Activated CD4-positive, CD25-positive, alpha-beta regulatory T cell (primary cell): ENCODE measurements around the gene EPHB1.

Experiments used
- DNase-seq, 4 experiments: peaks; one replicate each; lab custom pipeline; 2025; lab: John Stamatoyannopoulos, UW

Gene EPHB1

GRCh38 chr3:134911586-134912548, 116.8 kb downstream of the EPHB1 start:
- no peak for DNase-seq

DNA sequence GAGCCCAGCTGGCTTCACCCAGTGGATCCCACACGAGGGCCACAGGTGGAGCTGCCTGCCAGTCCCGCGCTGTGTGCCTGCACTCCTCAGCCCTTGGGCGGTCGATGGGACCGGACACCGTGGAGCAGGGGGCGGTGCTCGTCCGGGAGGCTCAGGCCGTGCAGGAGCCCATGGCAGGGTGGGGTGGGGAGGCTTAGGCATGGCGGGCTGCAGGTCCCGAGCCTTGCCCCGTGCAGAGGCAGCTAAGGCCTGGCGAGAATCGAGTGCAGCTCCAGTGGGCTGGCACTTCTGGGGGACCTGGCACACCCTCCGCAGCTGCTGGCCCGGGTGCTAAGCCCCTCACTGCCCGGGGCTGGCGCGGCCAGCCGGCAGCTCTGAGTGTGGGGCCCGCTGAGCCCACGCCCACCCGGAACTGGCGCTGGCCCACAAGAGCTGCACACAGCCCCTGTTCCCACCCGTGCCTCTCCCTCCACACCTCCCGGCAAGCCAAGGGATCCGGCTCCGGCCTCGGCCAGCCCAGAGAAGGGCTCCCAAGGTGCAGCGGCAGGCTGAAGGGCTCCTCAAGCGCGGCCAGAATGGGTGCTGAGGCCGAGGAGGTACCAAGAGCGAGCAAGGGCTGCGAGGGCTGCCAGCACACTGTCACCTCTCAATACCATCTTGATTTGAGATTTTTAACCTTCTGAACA, 121.4 kb downstream of the EPHB1 start:
- no peak for DNase-seq

GRCh38 chr3:134917631-134918030, 122.6 kb downstream of the EPHB1 start:
- DNase-seq = no peak

DNA sequence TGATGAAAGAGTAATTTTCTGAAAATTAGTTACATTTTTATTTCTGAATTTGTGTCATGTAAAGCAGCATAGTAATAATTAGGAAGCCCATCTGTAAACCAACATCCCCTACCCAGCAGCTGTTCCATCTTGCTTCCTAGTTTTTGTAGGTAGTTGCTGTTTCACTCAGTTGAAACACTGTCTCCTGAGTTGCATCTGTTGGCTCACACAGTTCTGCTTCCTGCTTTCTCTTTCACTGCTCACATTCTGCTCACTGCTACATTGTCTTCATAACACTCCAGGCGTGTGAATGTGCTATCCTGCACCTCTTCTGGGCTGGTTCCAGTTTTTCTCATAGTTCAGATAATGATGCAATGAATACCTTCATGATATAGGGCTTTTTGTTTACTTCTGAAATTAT, 123.4 kb downstream of the EPHB1 start:
- no peak for DNase-seq

DNA sequence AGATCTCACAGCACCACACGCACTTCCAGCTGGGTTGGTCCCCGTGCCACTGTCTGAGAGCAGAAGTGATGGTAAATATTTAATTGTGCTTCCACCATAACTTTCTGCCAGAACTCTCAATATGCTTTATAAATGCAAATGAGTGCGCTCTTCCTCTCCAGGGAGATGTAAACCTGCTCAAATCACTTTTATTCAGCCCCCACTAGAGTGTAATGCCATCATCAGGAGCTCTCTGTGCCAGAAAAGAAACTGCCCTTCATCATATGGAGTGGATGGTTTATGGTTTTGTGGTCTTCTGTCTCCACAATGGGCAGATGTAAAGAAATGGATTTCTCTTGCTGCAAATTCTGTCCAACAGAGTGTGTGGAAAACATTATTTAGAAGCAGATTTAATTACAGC, 127.0 kb downstream of the EPHB1 start:
- no peak for DNase-seq

GRCh38 chr3:134922866-134923265, 127.8 kb downstream of the EPHB1 start:
- no peak for DNase-seq

DNA sequence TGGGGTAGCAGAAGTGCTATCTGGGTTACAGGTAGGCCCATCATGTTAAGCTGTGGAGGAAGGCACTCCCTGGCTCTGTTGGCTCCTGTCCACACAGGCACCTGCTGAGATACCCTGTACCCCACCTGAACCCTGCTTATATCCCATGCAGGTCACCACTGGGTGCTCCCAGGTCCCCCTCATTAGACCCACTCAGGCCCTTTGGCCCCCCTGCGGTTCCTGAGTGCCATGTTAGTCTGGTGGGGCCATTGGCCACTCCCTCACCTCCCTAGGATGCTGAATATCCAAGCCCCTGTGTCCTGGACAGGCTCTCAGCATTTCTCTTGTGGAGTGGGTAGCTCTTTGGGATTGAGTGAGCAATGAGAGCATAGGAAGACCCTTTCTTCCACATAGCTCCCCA, 128.2 kb downstream of the EPHB1 start:
- DNase-seq = no peak

GRCh38 chr3:134927599-134927998, 132.5 kb downstream of the EPHB1 start:
- no peak for DNase-seq

- DNase-seq = no peak
Observed at GRCh38 chr3:134928392-134928791, 133.3 kb downstream of the EPHB1 start.

DNA sequence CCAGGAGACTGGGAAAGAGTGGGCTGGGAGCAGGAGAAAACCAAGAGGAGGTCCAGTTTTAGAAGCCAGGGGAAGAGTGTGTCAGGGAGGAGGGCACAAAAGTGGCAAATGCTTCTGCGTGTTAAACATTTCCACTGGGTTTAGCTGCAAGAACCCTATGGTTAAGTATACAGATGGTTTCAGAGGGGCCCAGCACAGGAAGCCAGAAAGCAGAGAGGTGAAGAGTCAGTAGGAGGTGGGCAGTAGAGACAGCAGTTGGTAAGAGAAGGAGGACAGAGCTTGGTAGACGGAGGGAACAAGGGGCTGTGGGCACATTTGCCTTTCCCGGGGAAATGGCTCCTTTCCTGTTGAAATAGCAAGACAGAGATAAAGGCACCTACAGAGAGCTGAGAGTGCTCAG, 133.8 kb downstream of the EPHB1 start:
- no peak for DNase-seq

DNA sequence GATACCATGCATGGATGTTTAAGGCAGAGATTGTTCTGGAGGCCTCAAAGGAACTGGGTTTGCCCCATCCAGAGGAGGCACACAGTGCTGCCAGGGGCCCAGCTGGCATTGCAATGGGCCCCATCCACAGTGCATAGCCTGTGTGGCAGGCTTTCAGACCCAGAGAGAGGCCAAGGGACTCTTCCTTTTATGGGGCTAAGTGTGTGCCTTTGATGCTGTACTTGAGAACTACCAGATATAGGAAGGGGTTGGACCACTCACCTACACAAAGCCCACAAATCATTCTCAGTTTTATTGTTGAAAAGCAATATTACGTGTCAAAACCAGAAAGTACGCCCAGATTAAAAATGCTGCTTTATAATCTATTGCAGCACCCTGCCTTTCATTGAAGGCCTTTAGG, 134.9 kb downstream of the EPHB1 start:
- DNase-seq = no peak

DNA sequence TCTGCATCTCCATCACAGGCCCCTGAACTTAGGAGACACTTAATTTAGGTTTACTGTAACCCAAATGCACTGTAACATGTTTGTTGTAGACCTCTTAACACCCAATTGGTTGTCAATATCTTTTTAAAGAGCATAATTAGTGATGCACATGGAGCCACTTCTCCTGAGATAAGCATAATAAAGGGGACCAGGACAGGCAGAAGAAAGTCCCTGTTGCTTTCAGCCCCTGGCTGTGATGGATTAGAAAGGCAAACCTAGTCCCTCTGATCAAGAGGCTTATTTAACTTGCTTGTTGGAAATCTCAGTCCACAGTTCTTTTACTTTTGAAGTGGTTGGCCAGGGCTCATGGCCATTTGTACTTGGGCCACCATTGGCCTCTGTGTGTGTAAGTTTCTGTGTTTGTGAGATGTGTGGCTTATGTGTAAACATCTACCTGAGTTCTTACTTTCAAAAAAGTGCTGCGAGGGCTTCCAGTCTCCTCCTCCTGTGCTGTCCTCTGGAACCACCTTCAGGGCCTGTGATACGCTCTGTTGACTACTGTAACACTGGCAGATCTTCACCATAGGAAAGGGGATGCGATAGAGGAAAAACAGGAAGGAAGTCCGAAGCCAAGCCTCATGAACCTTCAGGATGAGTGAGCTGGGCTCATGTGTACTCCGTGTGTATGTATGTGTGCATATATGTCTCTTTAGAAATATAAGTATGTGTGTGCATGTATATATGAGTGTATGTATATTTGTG, 136.2 kb downstream of the EPHB1 start:
- DNase-seq = no peak

DNA sequence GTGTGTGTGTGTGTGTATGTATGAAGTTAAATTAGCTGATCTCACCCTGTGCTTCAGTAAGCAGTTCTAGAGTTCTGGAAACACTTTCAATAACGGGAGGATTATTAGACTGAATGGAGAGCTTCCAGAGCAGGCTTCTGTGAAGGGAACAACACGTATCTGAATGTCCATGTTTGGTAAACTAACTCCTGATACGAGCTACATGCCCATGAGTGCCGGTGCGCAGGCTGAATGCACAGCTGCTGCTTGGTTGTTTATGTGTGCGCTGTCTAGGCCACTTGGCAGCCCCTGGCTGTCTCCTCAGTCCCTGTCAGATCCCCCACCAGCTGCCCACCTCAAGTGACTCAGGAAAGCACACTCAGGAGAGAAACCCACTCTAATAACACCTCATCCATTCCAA, 137.0 kb downstream of the EPHB1 start:
- DNase-seq = no peak

DNA sequence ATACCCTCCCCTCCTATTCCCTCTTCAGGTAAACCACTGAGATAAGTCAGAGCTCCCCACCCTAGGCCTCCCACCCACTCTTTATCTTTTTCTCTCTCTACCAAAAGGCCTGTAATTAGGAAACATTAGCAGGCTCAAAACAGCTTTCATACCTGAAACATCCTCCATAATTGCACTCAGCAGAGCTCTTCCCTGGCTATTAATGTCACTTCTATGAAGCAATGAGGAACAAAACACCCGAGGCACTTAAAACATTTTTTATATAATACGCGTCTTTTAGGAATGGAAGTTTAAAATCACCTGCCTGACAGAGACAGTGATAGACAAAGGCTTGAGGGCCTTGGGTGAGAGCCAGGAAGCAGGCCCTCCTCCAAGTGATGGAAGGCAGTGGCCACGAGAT, 138.9 kb downstream of the EPHB1 start:
- DNase-seq = no peak

- no peak for DNase-seq
Observed at GRCh38 chr3:134934933-134935332, 139.9 kb downstream of the EPHB1 start.

GRCh38 chr3:134937256-134938028, 142.4 kb downstream of the EPHB1 start:
- DNase-seq = no peak

DNA sequence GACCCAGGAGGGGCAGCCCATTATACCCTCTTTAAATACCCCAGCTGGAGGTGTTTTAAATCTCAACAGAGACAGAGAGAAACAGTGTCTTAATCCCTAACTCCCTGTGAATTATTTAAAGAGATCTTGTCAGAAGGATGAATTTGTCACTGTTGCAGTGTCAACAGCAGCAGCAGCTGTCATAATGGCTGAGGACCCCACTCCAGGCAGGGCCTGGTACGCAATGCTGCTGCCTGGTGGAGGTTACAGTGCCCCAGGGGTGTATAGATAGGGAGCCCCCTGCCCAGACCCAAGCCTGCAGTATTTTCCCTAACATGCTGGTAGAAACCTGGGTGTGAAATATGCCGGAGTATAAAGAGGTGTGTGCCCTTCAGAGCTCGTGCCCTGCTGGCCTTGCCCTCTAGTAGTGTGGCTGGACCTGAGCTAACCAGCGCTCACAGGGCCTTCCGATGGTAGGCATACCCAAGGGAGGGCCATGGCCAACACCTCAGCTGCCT, 143.0 kb downstream of the EPHB1 start:
- DNase-seq = no peak

DNA sequence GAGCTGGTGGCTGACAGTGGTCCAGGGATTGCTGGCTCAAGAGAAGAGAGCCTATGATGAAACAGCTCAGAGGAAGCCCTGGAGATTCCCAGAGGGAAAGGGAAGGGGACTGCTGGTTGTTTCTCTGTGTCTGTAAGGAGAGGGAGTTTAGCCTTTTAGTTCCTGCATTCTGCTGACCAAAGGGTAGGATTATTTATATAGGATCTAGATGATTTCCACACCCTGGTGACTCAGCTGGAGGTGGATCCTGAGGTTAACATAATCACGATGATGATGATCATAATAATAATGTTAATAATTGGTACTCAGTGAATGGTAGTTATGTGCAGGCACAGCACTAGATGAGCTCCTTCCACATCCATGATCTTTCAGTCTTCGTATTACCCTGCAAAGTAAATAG, 144.9 kb downstream of the EPHB1 start:
- DNase-seq = no peak

GRCh38 chr3:134941820-134942219, 146.8 kb downstream of the EPHB1 start:
- DNase-seq = no peak

DNA sequence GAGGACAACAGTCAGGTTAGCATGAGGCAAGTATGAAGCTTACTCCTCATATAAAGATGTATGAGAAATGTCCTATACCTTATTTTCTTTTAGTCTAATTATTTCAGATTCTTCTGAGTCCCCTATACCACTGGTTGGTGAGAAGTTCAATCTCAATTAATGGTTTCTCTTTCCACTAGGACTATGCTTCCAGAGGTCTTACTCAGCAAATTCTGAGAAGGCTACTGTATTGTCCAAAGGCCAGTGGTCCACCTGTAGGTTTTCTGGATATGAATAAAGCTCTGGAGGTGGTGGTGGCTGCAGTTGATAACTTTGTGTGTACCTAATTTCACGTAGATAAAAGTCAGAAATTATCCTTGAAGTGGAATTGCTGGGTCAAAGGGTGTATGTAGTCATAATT, 149.4 kb downstream of the EPHB1 start:
- DNase-seq = no peak

GRCh38 chr3:134949150-134949549, 154.1 kb downstream of the EPHB1 start:
- DNase-seq = no peak

DNA sequence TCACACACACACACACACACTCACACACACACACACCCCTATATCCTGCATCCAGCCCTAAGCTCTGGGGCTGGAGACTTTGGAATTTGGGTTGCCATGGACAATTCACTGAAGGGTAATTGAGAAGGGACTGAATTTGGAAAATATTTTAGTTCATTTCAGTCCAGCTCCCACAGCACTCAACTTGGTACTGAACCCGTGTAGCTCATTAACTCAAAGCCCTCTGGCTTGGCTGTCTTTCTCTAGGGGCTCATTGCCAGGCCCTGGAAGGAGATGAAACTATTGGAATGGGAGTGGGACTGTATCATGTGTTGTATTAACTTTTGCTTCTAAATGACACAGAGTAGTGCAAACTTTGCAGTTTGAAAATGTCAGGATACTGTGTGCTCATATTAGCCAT, 157.3 kb downstream of the EPHB1 start:
- no peak for DNase-seq
